HG02763 (cell line): ENCODE results near the gene JAKMIP1.

Experiments used
- ATAC-seq: cut with Tn5 transposase; IDR thresholded peaks from one replicate; pipeline ENCODE4 v1.9.1; 2021; ENCODE audit warnings: mild to moderate bottlenecking, moderate library complexity; ENCODE audit not compliant: unreplicated experiment

The JAKMIP1 gene

GRCh38 chr4:6200011-6200921 lies at the start of gene JAKMIP1:
TSS of gene JAKMIP1 (minus strand) at chr4:6200549. CDS start at chr4:6112850, 87,699 bp downstream.
- peak; percentile 87 for ATAC-seq

DNA sequence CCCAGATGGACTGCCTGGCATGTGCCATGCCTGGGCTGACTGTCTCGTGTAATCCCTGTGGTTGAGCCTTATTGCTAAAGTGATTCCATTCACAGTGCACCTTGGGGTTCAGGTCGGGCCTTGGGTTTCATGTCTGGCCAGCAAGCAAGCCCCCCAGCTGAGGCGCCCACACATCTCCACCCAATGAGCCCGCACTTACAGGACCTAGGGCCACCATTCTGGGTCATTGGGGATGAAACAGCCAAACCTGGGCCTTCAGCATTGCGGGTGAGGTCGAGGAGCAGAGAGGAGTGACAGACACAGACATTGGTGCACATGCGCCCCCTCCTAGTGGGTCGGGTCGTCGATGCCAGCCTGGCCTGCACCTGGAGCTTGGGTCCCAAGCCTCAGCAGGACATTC lies 48.0 kb upstream of the JAKMIP1 start:
- no peak for ATAC-seq

DNA sequence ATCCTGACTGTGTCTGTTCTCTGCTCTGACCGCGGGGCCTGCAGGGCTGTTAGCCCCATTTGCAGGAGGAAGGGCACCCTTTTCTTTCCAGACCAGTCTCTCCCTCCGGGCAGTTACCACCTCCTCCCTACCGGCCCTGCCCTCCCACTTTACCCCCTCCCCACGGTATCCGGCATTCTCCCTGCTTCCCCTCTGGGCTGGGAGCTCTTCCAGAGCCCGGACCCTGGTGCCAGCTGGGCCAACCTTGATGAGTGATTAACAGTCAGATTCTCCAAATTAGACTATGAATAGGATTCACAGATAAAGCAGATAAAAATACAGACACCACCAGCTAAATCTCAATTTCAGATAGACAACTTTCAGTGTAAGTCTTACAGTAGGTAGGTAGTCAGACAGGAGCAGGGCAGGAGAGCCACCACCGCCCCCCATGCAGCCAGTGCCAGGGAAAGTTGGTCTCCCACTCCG lies 45.9 kb upstream of the JAKMIP1 start:
- ATAC-seq = no peak

DNA sequence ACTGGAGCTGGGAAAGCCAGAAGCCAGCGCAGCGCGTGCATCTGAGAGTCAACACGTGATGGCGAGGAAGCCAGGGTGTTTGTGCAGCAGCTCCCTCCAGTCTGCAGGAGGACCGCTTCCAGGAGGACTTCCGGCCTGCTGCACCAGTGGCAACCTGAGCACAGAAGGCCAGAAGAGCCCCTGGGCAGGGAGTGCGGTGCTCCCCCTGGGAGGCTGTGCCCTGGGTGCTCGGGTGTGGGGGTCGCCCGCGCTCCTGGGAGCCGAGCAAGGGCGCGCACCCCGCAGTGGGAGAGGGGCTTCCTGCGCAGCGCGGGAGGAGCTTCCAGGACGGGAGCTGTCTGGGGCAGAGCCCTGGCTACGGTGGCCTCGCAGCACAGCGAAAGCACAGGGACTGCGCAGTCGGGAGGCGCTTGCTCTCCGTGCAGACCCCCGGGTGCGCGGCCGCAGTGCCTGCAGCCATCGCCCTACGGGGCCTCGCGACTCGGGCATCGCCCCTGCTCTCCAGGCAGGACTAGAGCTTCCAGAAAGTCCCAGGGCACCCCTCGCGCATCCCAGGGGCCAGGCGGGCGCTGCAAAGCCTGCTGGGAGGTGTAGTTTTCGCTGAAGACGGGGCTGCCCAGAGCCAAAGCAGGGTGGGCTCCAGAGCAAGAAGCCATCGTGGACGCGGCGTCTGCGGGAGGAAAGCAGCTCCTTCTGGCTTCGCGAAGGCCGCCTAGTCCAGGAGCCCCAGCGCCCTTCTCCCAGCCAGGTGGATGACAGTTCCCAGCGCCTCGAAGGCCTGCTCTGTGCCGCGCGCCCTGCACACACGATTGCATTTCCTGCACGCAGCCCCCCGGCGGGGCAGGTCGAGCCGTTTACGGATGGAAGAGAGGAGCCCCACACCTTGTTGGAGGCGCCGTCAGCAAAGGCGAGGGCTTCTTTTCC lies 45.2 kb upstream of the JAKMIP1 start:
- no peak for ATAC-seq

DNA sequence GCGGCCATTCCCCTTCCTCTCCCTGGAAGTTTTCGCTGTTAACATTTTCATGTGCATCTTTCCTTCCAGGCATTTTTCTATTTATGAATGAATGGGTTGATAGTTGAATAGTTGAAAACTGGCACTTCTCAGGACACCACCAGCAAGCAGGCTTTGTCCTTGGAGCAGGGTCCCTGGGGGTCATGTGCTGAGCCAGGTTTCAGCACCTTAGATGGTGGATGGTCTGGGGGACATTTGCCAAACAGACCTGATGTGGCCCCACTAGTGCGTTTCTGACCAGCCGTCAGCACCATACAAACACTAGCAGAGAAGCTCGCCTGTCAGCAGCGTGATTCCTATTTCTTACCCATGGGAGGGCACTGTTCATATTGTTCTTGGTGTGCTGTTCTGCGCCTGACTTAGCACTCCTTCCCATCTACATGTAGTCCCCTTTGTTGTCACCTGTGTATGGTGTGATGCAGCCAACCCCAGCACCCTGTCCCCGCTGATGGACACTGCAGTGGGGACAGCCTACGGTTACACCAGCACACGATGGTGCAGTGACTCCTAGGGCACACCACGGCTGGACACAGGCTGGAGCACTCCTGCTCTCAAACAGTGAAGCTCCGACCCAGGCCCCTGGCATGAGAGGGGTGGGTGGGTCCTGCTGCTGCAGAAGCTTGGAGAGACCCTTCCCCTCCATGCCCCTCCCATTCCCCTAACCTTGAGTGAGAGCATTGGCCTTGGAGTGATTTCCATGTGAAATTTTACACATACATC lies 42.1 kb upstream of the JAKMIP1 start:
- no peak for ATAC-seq

- ATAC-seq = no peak
Observed at GRCh38 chr4:6241062-6241845, 40.9 kb upstream of the JAKMIP1 start.

- ATAC-seq = no peak
Observed at GRCh38 chr4:6239968-6240367, 39.6 kb upstream of the JAKMIP1 start.

DNA sequence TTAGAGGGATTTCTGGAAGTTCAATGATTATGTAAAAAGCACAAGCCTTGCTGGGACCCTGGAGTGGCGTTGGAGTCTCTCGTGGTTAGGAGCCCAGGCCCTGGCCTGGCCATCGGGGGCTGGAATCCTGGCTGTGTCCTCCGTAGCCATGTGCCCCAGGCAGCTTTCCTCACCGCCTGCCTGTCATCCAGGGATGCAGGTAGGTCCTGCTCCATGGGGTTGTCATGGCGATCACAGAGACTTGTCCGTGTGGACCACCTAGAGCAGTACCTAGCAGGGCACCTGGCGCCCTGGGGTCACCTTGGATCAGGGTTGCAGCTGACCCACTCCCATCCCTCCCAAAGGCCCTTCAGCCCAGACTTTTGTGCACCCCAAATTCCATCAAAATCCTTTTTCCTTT lies 39.1 kb upstream of the JAKMIP1 start:
- no peak for ATAC-seq

DNA sequence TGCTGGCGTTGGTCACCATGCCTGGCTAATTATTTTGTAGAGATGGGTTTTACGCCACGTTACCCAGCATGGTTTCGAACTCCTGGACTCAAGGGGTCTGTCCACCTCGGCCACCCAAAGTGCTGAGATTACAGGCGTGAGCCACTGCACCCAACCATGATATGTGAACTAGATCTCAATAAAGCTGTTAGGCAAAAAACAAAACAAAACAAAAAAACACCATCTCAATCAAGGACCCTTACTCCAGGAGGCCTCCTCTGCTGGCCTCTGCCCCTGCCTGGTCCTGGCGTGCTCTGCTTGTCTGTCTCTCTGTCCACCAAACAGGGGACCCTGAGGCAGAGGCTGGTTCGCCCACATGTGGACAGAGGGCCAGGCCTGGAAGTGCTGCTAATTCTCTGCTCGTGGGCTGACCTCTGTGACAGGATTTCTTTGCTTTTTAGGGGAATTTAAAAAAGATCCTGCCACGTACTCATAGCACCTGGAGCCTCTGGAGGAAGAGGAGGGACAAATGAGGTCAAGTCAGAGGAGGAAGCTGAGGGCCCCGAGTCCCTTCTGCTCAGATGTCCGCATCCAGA lies 36.6 kb upstream of the JAKMIP1 start:
- ATAC-seq = no peak

GRCh38 chr4:6235901-6236640 lies 35.7 kb upstream of the JAKMIP1 start:
- ATAC-seq = no peak

- no peak for ATAC-seq
Observed at GRCh38 chr4:6235012-6235411, 34.7 kb upstream of the JAKMIP1 start.

GRCh38 chr4:6233929-6234328 lies 33.6 kb upstream of the JAKMIP1 start:
- ATAC-seq = no peak

GRCh38 chr4:6232836-6233785 lies 32.8 kb upstream of the JAKMIP1 start:
- ATAC-seq = no peak

DNA sequence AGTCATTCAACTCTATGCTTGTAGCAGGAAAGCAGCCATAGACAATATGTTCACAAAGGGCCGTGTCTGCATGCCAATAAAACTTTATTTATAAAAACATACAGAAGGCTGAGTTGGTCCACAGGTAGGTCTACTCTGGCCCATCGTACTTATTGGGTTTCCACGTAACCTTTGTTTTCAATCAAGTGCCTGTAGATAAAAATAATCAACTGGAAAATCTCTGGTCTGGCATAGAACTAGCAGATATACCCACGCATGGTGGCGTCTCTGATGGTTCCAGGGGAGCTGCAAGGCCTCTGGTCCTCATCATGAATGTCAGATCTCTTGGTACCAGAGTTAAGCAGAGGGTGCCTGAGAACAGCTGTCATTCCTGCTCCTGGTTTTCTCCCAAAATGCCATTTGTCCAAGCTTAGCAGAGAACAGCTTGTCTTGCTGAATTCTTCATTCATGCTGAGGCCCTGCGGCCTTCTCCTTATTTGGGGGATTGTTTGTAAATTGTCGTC lies 31.4 kb upstream of the JAKMIP1 start:
- no peak for ATAC-seq

DNA sequence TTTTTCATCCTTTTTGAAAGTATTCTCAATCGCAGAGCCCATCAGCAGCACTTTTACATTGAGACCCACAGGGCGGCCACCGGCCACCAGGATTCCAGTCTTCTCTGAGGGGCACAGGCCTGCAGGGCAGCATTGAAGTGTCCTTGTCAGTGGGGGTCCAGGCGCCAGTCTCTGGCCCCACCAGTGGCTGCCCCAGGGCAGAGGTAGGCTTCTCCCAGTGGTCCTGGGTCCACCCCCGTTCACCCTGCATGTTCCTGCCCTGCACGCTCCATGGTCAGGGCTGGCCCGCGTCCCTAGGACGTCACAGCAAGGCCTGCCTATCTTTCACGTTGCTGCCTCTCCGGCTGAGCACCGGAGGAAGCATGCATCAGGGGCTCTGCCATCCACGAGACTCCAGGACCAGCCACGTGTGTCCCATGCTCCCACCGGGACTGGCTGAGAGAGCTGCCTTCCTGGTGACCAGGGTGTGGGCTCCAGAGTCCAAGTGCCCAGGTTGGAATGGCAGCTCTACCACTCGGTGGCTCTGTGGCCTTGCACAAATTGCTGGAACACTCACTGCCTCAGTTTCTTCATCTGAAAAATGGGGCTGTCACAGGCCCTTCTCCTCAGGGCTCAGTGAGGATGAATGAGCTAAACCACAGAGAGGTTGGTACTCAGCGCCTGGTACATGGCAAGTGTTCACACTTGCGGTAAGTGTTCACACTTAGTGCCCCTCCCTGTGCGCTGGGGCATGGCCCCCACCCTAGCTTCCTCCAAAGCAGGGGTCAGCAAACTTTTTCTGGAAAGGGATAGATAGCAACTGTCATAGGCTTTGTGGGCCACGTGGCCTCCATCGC lies 30.7 kb upstream of the JAKMIP1 start:
- no peak for ATAC-seq

DNA sequence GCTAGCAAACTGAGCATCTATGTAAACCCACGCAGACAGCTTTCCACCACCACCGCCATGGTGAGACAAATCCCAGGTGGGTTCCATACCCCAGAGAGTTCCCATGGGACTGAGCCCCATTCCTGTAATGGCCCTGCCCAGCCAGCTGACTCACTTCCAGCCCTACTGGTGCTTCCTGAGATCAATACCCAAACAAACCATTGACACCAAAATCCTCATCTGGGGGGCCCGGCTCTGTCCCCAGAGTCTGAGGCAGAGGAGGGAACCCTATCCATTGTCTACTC lies 30.1 kb upstream of the JAKMIP1 start:
- no peak for ATAC-seq
